SK-N-SH treated with all-trans-retinoic acid at 6 μM for 48 hours (cell line): ENCODE results near the gene CAMK4.

ENCODE experiments used
- ATAC-seq: fragments of 200-7000 bp; cut with Tn5 transposase; 3 replicates; pipeline ENCODE4 v1.9.1; 2020; ENCODE audit warnings: mild to moderate bottlenecking, moderate library complexity
- ARNTL ChIP-seq: fragments of 450-650 bp; formaldehyde crosslinking; IDR thresholded peaks from 2 replicates; pipeline ENCODE4 v1.5.0; 2020; ENCODE audit warnings: low read depth, mild to moderate bottlenecking, moderate library complexity, borderline replicate concordance
- BACH2 ChIP-seq: fragments of 250-450 bp; sonication (Bioruptor Pico); IDR thresholded peaks from 2 replicates; pipeline ENCODE4 v1.9.0; 2021; ENCODE audit warnings: mild to moderate bottlenecking, borderline replicate concordance
- CSDC2 ChIP-seq: fragments of 250-450 bp; sonication (Bioruptor Pico); IDR thresholded peaks from 2 replicates; pipeline ENCODE4 v1.5.0; 2020; ENCODE audit warnings: mild to moderate bottlenecking, moderate library complexity
- ESRRG ChIP-seq: fragments of 250-450 bp; sonication (Bioruptor Pico); IDR thresholded peaks from 2 replicates; pipeline ENCODE4 v1.6.1; 2021; ENCODE audit warnings: mild to moderate bottlenecking
- GLIS3 ChIP-seq: fragments of 250-450 bp; sonication (Bioruptor Pico); IDR thresholded peaks from 2 replicates; pipeline ENCODE4 v1.5.0; 2020; ENCODE audit warnings: mild to moderate bottlenecking, moderate library complexity
- ISL1 ChIP-seq: fragments of 250-450 bp; sonication (Bioruptor Pico); IDR thresholded peaks from 2 replicates; pipeline ENCODE4 v2.1.2; 2022; ENCODE audit warnings: mild to moderate bottlenecking, moderate library complexity
- OSR1 ChIP-seq: fragments of 250-450 bp; sonication (Bioruptor Pico); IDR thresholded peaks from 2 replicates; pipeline ENCODE4 v1.8.0; 2022; ENCODE audit warnings: moderate library complexity, mild to moderate bottlenecking, inconsistent platforms
- PPARA ChIP-seq: fragments of 250-450 bp; sonication (Bioruptor Pico); IDR thresholded peaks from 2 replicates; pipeline ENCODE4 v1.5.0; 2020; ENCODE audit warnings: mild to moderate bottlenecking, borderline replicate concordance
- RARB ChIP-seq: fragments of 250-450 bp; sonication (Bioruptor Pico); IDR thresholded peaks from 2 replicates; pipeline ENCODE4 v1.8.0; 2021; ENCODE audit warnings: mild to moderate bottlenecking, moderate library complexity
- SNAI2 ChIP-seq: fragments of 250-450 bp; sonication (Bioruptor Pico); IDR thresholded peaks from 2 replicates; pipeline ENCODE4 v1.5.0; 2020; ENCODE audit warnings: mild to moderate bottlenecking, moderate library complexity
- TCF4 ChIP-seq: fragments of 250-450 bp; sonication (Bioruptor Pico); IDR thresholded peaks from 2 replicates; pipeline ENCODE4 v1.8.0; 2021; ENCODE audit warnings: mild to moderate bottlenecking, moderate library complexity, borderline replicate concordance
- ZC3H10 ChIP-seq: fragments of 250-450 bp; sonication (Bioruptor Pico); IDR thresholded peaks from 2 replicates; pipeline ENCODE4 v1.5.1; 2021; ENCODE audit warnings: mild to moderate bottlenecking, moderate library complexity
- ZFP3 ChIP-seq: fragments of 250-450 bp; sonication (Bioruptor Pico); IDR thresholded peaks from 2 replicates; pipeline ENCODE4 v1.5.0; 2020; ENCODE audit warnings: mild to moderate bottlenecking, moderate library complexity
- ZFP30 ChIP-seq: fragments of 450-650 bp; formaldehyde crosslinking; IDR thresholded peaks from 2 replicates; pipeline ENCODE4 v1.5.0; 2022; ENCODE audit warnings: mild to moderate bottlenecking, moderate library complexity
- ZNF565 ChIP-seq: fragments of 450-650 bp; formaldehyde crosslinking; conservative IDR thresholded peaks from 2 replicates; pipeline ENCODE4 v1.5.0; 2020; ENCODE audit warnings: low read depth, mild to moderate bottlenecking, moderate library complexity
- ZNF8 ChIP-seq: fragments of 450-650 bp; formaldehyde crosslinking; IDR thresholded peaks from 2 replicates; pipeline ENCODE4 v1.5.0; 2020; ENCODE audit warnings: mild to moderate bottlenecking, moderate library complexity
- TF ChIP-seq, protein P1 (sequence below): fragments of 250-450 bp; sonication (Bioruptor Pico); IDR thresholded peaks from 2 replicates; pipeline ENCODE4 v1.8.0; 2020; ENCODE audit warnings: mild to moderate bottlenecking, moderate library complexity, borderline replicate concordance
- TF ChIP-seq, protein P2 (sequence below): fragments of 250-450 bp; sonication (Bioruptor Pico); IDR thresholded peaks from 2 replicates; pipeline ENCODE4 v1.8.0; 2021; ENCODE audit warnings: low read depth, mild to moderate bottlenecking, moderate library complexity, borderline replicate concordance
- TF ChIP-seq, protein P3 (sequence below): fragments of 250-450 bp; sonication (Bioruptor Pico); IDR thresholded peaks from 2 replicates; pipeline ENCODE4 v1.5.0; 2020; ENCODE audit warnings: mild to moderate bottlenecking, moderate library complexity

CAMK4 gene

DNA sequence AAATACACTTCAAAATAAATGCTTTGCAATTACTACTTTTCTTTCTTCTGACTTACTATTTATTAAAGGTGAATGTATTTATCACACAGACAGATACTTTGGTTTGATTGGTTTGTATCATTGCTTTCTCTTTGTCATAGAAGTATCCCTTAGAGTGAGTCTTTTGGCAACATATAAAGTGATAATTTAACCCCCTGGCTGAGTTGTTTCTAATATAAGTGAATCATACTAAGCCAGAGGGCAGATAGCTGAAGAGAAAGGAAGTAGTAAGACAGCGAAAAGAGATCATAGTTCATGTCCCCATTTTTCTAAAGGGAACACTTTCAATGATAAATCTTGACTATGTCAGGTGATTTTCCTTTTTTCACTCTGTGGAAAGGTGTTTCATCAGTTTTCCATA lies 38.6 kb downstream of the CAMK4 start:
- TF ChIP-seq ZFP30 (CRISPR knock-in tag) (no peak), ESRRG (CRISPR knock-in tag) (no peak), ZC3H10 (CRISPR knock-in tag) (no peak), ZNF565 (CRISPR knock-in tag) (no peak), TCF4 (no peak), CSDC2 (CRISPR knock-in tag) (no peak), OSR1 (CRISPR knock-in tag) (no peak), GLIS3 (CRISPR knock-in tag) (no peak), ISL1 (CRISPR knock-in tag) (no peak), ZFP3 (CRISPR knock-in tag) (no peak), PPARA (CRISPR knock-in tag) (no peak), RARB (CRISPR knock-in tag) (no peak)
- TF ChIP-seq, protein P1, sequence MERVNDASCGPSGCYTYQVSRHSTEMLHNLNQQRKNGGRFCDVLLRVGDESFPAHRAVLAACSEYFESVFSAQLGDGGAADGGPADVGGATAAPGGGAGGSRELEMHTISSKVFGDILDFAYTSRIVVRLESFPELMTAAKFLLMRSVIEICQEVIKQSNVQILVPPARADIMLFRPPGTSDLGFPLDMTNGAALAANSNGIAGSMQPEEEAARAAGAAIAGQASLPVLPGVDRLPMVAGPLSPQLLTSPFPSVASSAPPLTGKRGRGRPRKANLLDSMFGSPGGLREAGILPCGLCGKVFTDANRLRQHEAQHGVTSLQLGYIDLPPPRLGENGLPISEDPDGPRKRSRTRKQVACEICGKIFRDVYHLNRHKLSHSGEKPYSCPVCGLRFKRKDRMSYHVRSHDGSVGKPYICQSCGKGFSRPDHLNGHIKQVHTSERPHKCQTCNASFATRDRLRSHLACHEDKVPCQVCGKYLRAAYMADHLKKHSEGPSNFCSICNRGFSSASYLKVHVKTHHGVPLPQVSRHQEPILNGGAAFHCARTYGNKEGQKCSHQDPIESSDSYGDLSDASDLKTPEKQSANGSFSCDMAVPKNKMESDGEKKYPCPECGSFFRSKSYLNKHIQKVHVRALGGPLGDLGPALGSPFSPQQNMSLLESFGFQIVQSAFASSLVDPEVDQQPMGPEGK (CRISPR knock-in tag): no peak
- TF ChIP-seq, protein P2, sequence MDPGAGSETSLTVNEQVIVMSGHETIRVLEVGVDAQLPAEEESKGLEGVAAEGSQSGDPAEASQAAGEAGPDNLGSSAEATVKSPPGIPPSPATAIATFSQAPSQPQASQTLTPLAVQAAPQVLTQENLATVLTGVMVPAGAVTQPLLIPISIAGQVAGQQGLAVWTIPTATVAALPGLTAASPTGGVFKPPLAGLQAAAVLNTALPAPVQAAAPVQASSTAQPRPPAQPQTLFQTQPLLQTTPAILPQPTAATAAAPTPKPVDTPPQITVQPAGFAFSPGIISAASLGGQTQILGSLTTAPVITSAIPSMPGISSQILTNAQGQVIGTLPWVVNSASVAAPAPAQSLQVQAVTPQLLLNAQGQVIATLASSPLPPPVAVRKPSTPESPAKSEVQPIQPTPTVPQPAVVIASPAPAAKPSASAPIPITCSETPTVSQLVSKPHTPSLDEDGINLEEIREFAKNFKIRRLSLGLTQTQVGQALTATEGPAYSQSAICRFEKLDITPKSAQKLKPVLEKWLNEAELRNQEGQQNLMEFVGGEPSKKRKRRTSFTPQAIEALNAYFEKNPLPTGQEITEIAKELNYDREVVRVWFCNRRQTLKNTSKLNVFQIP (CRISPR knock-in tag): no peak
- TF ChIP-seq, protein P3, sequence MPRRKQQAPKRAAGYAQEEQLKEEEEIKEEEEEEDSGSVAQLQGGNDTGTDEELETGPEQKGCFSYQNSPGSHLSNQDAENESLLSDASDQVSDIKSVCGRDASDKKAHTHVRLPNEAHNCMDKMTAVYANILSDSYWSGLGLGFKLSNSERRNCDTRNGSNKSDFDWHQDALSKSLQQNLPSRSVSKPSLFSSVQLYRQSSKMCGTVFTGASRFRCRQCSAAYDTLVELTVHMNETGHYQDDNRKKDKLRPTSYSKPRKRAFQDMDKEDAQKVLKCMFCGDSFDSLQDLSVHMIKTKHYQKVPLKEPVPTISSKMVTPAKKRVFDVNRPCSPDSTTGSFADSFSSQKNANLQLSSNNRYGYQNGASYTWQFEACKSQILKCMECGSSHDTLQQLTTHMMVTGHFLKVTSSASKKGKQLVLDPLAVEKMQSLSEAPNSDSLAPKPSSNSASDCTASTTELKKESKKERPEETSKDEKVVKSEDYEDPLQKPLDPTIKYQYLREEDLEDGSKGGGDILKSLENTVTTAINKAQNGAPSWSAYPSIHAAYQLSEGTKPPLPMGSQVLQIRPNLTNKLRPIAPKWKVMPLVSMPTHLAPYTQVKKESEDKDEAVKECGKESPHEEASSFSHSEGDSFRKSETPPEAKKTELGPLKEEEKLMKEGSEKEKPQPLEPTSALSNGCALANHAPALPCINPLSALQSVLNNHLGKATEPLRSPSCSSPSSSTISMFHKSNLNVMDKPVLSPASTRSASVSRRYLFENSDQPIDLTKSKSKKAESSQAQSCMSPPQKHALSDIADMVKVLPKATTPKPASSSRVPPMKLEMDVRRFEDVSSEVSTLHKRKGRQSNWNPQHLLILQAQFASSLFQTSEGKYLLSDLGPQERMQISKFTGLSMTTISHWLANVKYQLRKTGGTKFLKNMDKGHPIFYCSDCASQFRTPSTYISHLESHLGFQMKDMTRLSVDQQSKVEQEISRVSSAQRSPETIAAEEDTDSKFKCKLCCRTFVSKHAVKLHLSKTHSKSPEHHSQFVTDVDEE (CRISPR knock-in tag): no peak
- ATAC-seq: no peak

DNA sequence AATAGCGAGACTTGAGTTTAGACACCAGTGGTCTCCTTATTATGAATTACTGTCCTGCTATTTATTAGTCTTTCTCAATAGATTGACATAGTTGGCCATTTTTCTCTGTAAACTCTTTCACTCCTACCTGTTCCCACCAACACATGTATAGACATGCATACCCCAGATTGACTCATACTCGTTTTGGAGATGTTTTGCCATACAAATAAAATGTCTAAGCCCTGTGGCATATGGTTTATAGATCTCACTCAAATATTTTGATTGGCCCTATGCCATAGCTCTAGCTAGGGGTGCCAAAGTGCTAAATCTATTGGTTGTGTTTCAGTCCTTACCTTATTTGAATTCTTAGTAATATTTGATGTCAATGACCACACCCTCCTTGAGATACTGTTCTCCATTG lies 42.3 kb downstream of the CAMK4 start:
- TF ChIP-seq ZNF565 (CRISPR knock-in tag) (no peak), CSDC2 (CRISPR knock-in tag) (no peak), GLIS3 (CRISPR knock-in tag) (no peak), BACH2 (CRISPR knock-in tag) (no peak), ISL1 (CRISPR knock-in tag) (no peak), PPARA (CRISPR knock-in tag) (no peak), ARNTL (CRISPR knock-in tag) (no peak), TCF4 (no peak), ZNF8 (no peak), OSR1 (CRISPR knock-in tag) (no peak), RARB (CRISPR knock-in tag) (no peak), ESRRG (CRISPR knock-in tag) (no peak), ZFP30 (CRISPR knock-in tag) (no peak), ZFP3 (CRISPR knock-in tag) (no peak), ZC3H10 (CRISPR knock-in tag) (no peak), SNAI2 (no peak)
- TF ChIP-seq, protein P2 (CRISPR knock-in tag): no peak
- TF ChIP-seq, protein P3 (CRISPR knock-in tag): no peak
- no peak for ATAC-seq
